PC-3 (cell line): ENCODE data around the gene GRIK5. TPM values are rescaled to one million over a fixed set of nuclear protein-coding genes. Genes with fewer than 3 reads are reported as not detected.

Source experiments
- ATAC-seq: fragments of 200-7000 bp; cut with Tn5 transposase; 2 replicates; pipeline ENCODE4 v1.9.1; 2020; ENCODE audit warnings: mild to moderate bottlenecking, moderate library complexity
- BruUV-seq: library from RNA; stranded (reverse); fragments of 400-500 nt; replicated peaks from 2 replicates; lab custom pipeline; 2021; lab: Mats Ljungman, UMichigan
- CTCF ChIA-PET: fragments of 300-600 bp; sonication (Branson Sonifier 250); formaldehyde crosslinking; loops from one replicate; lab custom pipeline; 2022; ENCODE audit warnings: antibody characterized with exemption; lab: Charles Lee
- POLR2A ChIA-PET: fragments of 300-600 bp; sonication (Branson Sonifier 250); formaldehyde crosslinking; loops from one replicate; lab custom pipeline; 2022; ENCODE audit warnings: antibody characterized with exemption; ENCODE audit not compliant: unreplicated experiment; lab: Charles Lee
- DNase-seq: peaks from one replicate; pipeline ENCODE4 v3.0.0-alpha.2; 2015
- H2AFZ ChIP-seq: fragments of 300-600 bp; sonication (generic); 2 replicates; pipeline ENCODE4 v1.6.0; 2016; ENCODE audit warnings: antibody characterized with exemption, low read length
- H3F3A ChIP-seq: fragments of 300-600 bp; sonication (generic); one replicate; pipeline ENCODE4 v1.6.0; 2017; ENCODE audit warnings: antibody characterized with exemption, low read length, control low read depth, mild to moderate bottlenecking; ENCODE audit not compliant: unreplicated experiment
- H3K27ac ChIP-seq: fragments of 300-600 bp; sonication (generic); 2 replicates; pipeline ENCODE4 v1.5.1; 2016; ENCODE audit warnings: mild to moderate bottlenecking, low read length
- H3K27me3 ChIP-seq: fragments of 300-600 bp; sonication (generic); 2 replicates; pipeline ENCODE4 v1.6.1; 2016; ENCODE audit warnings: low read length, mixed read lengths
- H3K36me3 ChIP-seq: fragments of 300-600 bp; sonication (generic); 2 replicates; pipeline ENCODE4 v1.6.1; 2016; ENCODE audit warnings: low read depth, mixed run types, low read length, mixed read lengths
- H3K4me1 ChIP-seq: fragments of 300-600 bp; sonication (generic); 2 replicates; pipeline ENCODE4 v1.5.1; 2016; ENCODE audit warnings: low read length; ENCODE audit not compliant: insufficient read depth
- H3K4me2 ChIP-seq: fragments of 300-600 bp; sonication (generic); 2 replicates; pipeline ENCODE4 v1.6.0; 2016; ENCODE audit warnings: low read length
- H3K4me3 ChIP-seq: fragments of 300-600 bp; sonication (generic); 2 replicates; pipeline ENCODE4 v1.5.1; 2016; ENCODE audit warnings: mild to moderate bottlenecking, low read length, mixed read lengths
- H3K79me2 ChIP-seq: fragments of 300-600 bp; sonication (generic); 2 replicates; pipeline ENCODE4 v1.6.1; 2017; ENCODE audit warnings: low read length, mixed read lengths
- H3K9ac ChIP-seq: fragments of 300-600 bp; sonication (generic); 2 replicates; pipeline ENCODE4 v1.6.0; 2016; ENCODE audit warnings: mild to moderate bottlenecking, low read length
- H3K9me2 ChIP-seq: fragments of 300-600 bp; sonication (generic); replicated peaks from 2 replicates; pipeline ENCODE4 v1.6.1; 2016; ENCODE audit warnings: mixed run types, low read length, mixed read lengths
- H3K9me3 ChIP-seq: fragments of 300-600 bp; sonication (generic); 2 replicates; pipeline ENCODE4 v1.6.1; 2016; ENCODE audit warnings: low read length, mixed read lengths
- H4K20me1 ChIP-seq: fragments of 300-600 bp; sonication (generic); 2 replicates; pipeline ENCODE4 v1.6.1; 2016; ENCODE audit warnings: low read length, mixed read lengths
- CTCF ChIP-seq: fragments of 300-600 bp; sonication (generic); conservative IDR thresholded peaks from 2 replicates; pipeline ENCODE4 v1.5.1; 2017; ENCODE audit warnings: antibody characterized with exemption, low read depth, mild to moderate bottlenecking, low read length
- EZH2 ChIP-seq: fragments of 300-600 bp; sonication (generic); IDR thresholded peaks from one replicate; pipeline ENCODE4 v1.6.1; 2017; ENCODE audit warnings: antibody characterized with exemption, mild to moderate bottlenecking, low read length; ENCODE audit not compliant: unreplicated experiment
- EZH2phosphoT487 ChIP-seq: fragments of 300-600 bp; sonication (generic); IDR thresholded peaks from 2 replicates; pipeline ENCODE4 v1.6.1; 2018; ENCODE audit warnings: mild to moderate bottlenecking, antibody characterized with exemption, low read length, borderline replicate concordance
- intact Hi-C: fragments of 100-400 bp; cut with micrococcal nuclease; formaldehyde crosslinking; loops from 2 replicates; pipeline ENCODE4 v1.9.0; 2023
- total RNA-seq: library from RNA; depleted of rRNA; stranded (reverse); fragments of >200 nt; gene quantifications from 2 replicates; pipeline ENCODE4 v1.2.3, GENCODE V29; 2014

The GRIK5 gene
- total RNA-seq, 1 experiment from 2014 or later = not detected

- H3K4me1 ChIP-seq = 0 out of 2 replicates have a peak, but pooled peaks cover 3% of the 10 kb centered on the region
- no peak overlapping the region for H3K4me2 ChIP-seq
- no peak; the same call in 1 of the 2 replicates for ATAC-seq
- no peaks in the 10 kb centered on the region for H4K20me1 ChIP-seq
- H2AFZ ChIP-seq = no peak overlapping the region
- no peak overlapping the region for H3K27ac ChIP-seq
- peak; percentile 23 for DNase-seq
- no peak overlapping the region for H3K9ac ChIP-seq
- no peaks in the 10 kb centered on the region for H3K79me2 ChIP-seq
- no peaks in the 10 kb centered on the region for H3F3A ChIP-seq
- intact Hi-C loops = no loop called here
- POLR2A ChIA-PET = no interaction called here
- no peaks in the 10 kb centered on the region for H3K9me2 ChIP-seq
- no peaks in the 10 kb centered on the region; the same call in 1 of the 2 replicates for H3K36me3 ChIP-seq
- H3K9me3 ChIP-seq = no peaks in the 10 kb centered on the region
- CTCF ChIA-PET = no interaction called here
- H3K27me3 ChIP-seq = no peaks in the 10 kb centered on the region
- no peak for TF ChIP-seq EZH2phosphoT487
- peak; percentile 58 for TF ChIP-seq CTCF
- H3K4me3 ChIP-seq = no peak overlapping the region
- BruUV-seq = no TSS peak
Measured at GRCh38 chr19:42023121-42023942, 46.7 kb downstream of the GRIK5 start.

GRCh38 chr19:42022616-42023015, 47.4 kb downstream of the GRIK5 start:
- H4K20me1 ChIP-seq = no peaks in the 10 kb centered on the region
- BruUV-seq = no TSS peak
- H3K9me3 ChIP-seq = no peaks in the 10 kb centered on the region
- no peak overlapping the region for H3K4me3 ChIP-seq
- intact Hi-C loops = no loop called here
- H3F3A ChIP-seq = no peaks in the 10 kb centered on the region
- H3K79me2 ChIP-seq = no peaks in the 10 kb centered on the region
- POLR2A ChIA-PET = no interaction called here
- peaks cover 5% of the 10 kb centered on the region for H3K4me1 ChIP-seq
- no peaks in the 10 kb centered on the region for H3K36me3 ChIP-seq
- no peak overlapping the region for H3K9ac ChIP-seq
- no peaks in the 10 kb centered on the region for H3K27me3 ChIP-seq
- CTCF ChIA-PET = no interaction called here
- TF ChIP-seq EZH2 (no peak), CTCF (no peak), EZH2phosphoT487 (no peak)
- no peak for ATAC-seq
- no peaks in the 10 kb centered on the region for H3K9me2 ChIP-seq
- H2AFZ ChIP-seq = no peak overlapping the region
- H3K27ac ChIP-seq = no peak overlapping the region
- no peak for DNase-seq
- no peak overlapping the region for H3K4me2 ChIP-seq

GRCh38 chr19:42021185-42021584, 48.8 kb downstream of the GRIK5 start:
- Histone ChIP-seq H3K27me3 (no peaks in the 10 kb centered on the region), H3K36me3 (no peaks in the 10 kb centered on the region), H3K9me2 (no peaks in the 10 kb centered on the region), H2AFZ (no peak overlapping the region), H3K4me3 (no peak overlapping the region), H3K4me2 (no peak overlapping the region), H3K79me2 (no peaks in the 10 kb centered on the region), H3K27ac (no peak overlapping the region), H3K9me3 (no peaks in the 10 kb centered on the region), H3F3A (no peaks in the 10 kb centered on the region), H3K9ac (no peak overlapping the region), H3K4me1 (peaks cover 14% of the 10 kb centered on the region), H4K20me1 (no peaks in the 10 kb centered on the region)
- BruUV-seq = no TSS peak
- DNase-seq = no peak
- no peak for ATAC-seq
- ChIA-PET POLR2A (no interaction called here), CTCF (no interaction called here)
- TF ChIP-seq EZH2 = no peak
- no peak for TF ChIP-seq CTCF
- TF ChIP-seq EZH2phosphoT487 = no peak
- intact Hi-C loops = no loop called here
